Activated gamma-delta T cell treated with anti-CD3 and anti-CD28 coated beads, Interleukin-2, amount 50 U/mL, for 16 hours (primary cell): ENCODE data around the gene BANP.
"Not testable (repeated sequence)": the region's sequence is repeated elsewhere in the genome, so short reads cannot be mapped to it uniquely, and the experiment has no call there.

ENCODE experiments used
- DNase-seq: peaks from one replicate; pipeline ENCODE4 v3.0.0-alpha.2; 2020; ENCODE audit warnings: low read depth

Gene BANP

GRCh38 chr16:87996962-87997880, 46.0 kb downstream of the BANP start:
- DNase-seq: no peak

GRCh38 chr16:87998184-87998793, 47.1 kb downstream of the BANP start:
- DNase-seq: not testable (repeated sequence)

- DNase-seq: not testable (repeated sequence)
Observed at GRCh38 chr16:87998992-87999391, 47.8 kb downstream of the BANP start.

- DNase-seq: no peak
Observed at GRCh38 chr16:88002211-88002610, 51.0 kb downstream of the BANP start.

GRCh38 chr16:88002749-88003148, 51.5 kb downstream of the BANP start:
- no peak for DNase-seq

GRCh38 chr16:88003316-88003715, 52.1 kb downstream of the BANP start:
- no peak for DNase-seq

- DNase-seq: no peak
Observed at GRCh38 chr16:88003736-88004135, 52.5 kb downstream of the BANP start.

- DNase-seq: no peak
Observed at GRCh38 chr16:88004391-88004790, 53.2 kb downstream of the BANP start.

GRCh38 chr16:88005181-88005581, 53.9 kb downstream of the BANP start:
- DNase-seq: no peak

GRCh38 chr16:88005968-88006367, 54.7 kb downstream of the BANP start:
- no peak for DNase-seq

- DNase-seq: no peak
Observed at GRCh38 chr16:88007321-88007731, 56.1 kb downstream of the BANP start.

GRCh38 chr16:88008840-88009239, 57.6 kb downstream of the BANP start:
- no peak for DNase-seq

GRCh38 chr16:88009563-88010342, 58.5 kb downstream of the BANP start:
- no peak for DNase-seq

- no peak for DNase-seq
Observed at GRCh38 chr16:88010343-88010967, 59.2 kb downstream of the BANP start.

- DNase-seq: no peak
Observed at GRCh38 chr16:88010968-88011483, 59.8 kb downstream of the BANP start.

- DNase-seq: no peak
Observed at GRCh38 chr16:88012360-88012759, 61.1 kb downstream of the BANP start.

- DNase-seq: no peak
Observed at GRCh38 chr16:88013091-88013609, 61.9 kb downstream of the BANP start.

- DNase-seq: no peak
Observed at GRCh38 chr16:88013766-88014251, 62.6 kb downstream of the BANP start.

GRCh38 chr16:88014252-88014781, 63.1 kb downstream of the BANP start:
- no peak for DNase-seq

- DNase-seq: no peak
Observed at GRCh38 chr16:88014954-88015805, 63.9 kb downstream of the BANP start.
